Tibial artery (tissue), 4 donors: Measurements from ENCODE around the gene XRN2.
"Not testable (repeated sequence)": the region's sequence is repeated elsewhere in the genome, so short reads cannot be mapped to it uniquely, and the experiment has no call there.

Experiments
- DNase-seq, 2 donors: peaks; one replicate each; pipeline ENCODE4 v3.0.0-alpha.2; 2019
- H3K27ac ChIP-seq, 2 donors: fragments of 200-600 bp; sonication (generic) in 1 of 2; 1 replicate in 1 of 2; 2 replicates in 1 of 2; pipeline ENCODE4 v1.5.1; 2018 to 2019; ENCODE audit warnings: mild to moderate bottlenecking in 1 of 2
- H3K27me3 ChIP-seq, 2 donors: fragments of 200-600 bp; sonication (generic) in 1 of 2; one replicate each; pipeline versions ENCODE4 v1.5.1 to v1.6.0; 2016 to 2019
- H3K36me3 ChIP-seq, 3 donors: fragments of 200-600 bp; sonication (generic) in 2 of 3; one replicate each; pipeline ENCODE4 v1.5.1; 2016 to 2019; ENCODE audit warnings: mild to moderate bottlenecking in 2 of 3
- H3K4me1 ChIP-seq, 4 donors: fragments of 200-600 bp; sonication (generic) in 2 of 4; 1 replicate in 3 of 4; 2 replicates in 1 of 4; pipeline ENCODE4 v1.5.1; 2016 to 2019
- H3K4me3 ChIP-seq, 2 donors: fragments of 200-600 bp; sonication (generic) in 1 of 2; 1 replicate in 1 of 2; 2 replicates in 1 of 2; pipeline ENCODE4 v1.5.1; 2018 to 2019; ENCODE audit warnings: mild to moderate bottlenecking in 2 of 2
- H3K9me3 ChIP-seq, 3 donors: fragments of 200-600 bp; sonication (generic) in 1 of 3; one replicate each; pipeline ENCODE4 v1.5.1; 2016 to 2019
- intact Hi-C: fragments of 100-400 bp; cut with DNase I; formaldehyde crosslinking; loops from one replicate; pipeline ENCODE4 v1.15.0; 2023; ENCODE audit warnings: low total_unique reads
- TF ChIP-seq, protein P1 (sequence below), 2 experiments: fragments of 200-600 bp in 1 of 2; fragments of 450-650 bp in 1 of 2; IDR thresholded peaks; one replicate each; pipeline ENCODE4 v1.5.1; 2017 to 2019; ENCODE audit warnings: antibody characterized with exemption in 2 of 2, mild to moderate bottlenecking in 1 of 2, moderate library complexity in 1 of 2

The XRN2 gene

GRCh38 chr20:21396599-21397340 lies 93.6 kb downstream of the XRN2 start:
- peak overlapping the region in 1 of 2 donors; percentile 16 for H3K4me3 ChIP-seq
- no peak for DNase-seq
- H3K36me3 ChIP-seq = no peaks in the 10 kb centered on the region

GRCh38 chr20:21397341-21398108 lies 94.4 kb downstream of the XRN2 start, which contains the start of gene NKX2-4:
NKX2-4 (minus strand) TSS chr20:21397526; CDS start chr20:21397399, 127 bp downstream.
- H3K36me3 ChIP-seq = no peaks in the 10 kb centered on the region
- H3K9me3 ChIP-seq = no peaks in the 10 kb centered on the region
- peaks cover 0 to 21% (median 17%) of the 10 kb centered on the region in 4 donors for H3K4me1 ChIP-seq
- TF ChIP-seq, protein P1, sequence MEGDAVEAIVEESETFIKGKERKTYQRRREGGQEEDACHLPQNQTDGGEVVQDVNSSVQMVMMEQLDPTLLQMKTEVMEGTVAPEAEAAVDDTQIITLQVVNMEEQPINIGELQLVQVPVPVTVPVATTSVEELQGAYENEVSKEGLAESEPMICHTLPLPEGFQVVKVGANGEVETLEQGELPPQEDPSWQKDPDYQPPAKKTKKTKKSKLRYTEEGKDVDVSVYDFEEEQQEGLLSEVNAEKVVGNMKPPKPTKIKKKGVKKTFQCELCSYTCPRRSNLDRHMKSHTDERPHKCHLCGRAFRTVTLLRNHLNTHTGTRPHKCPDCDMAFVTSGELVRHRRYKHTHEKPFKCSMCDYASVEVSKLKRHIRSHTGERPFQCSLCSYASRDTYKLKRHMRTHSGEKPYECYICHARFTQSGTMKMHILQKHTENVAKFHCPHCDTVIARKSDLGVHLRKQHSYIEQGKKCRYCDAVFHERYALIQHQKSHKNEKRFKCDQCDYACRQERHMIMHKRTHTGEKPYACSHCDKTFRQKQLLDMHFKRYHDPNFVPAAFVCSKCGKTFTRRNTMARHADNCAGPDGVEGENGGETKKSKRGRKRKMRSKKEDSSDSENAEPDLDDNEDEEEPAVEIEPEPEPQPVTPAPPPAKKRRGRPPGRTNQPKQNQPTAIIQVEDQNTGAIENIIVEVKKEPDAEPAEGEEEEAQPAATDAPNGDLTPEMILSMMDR (IDR thresholded peaks at IDR 0.05) = no peak
- intact Hi-C loops = no loop called here
- peaks cover 0 to 84% of the 10 kb centered on the region in 2 donors for H3K27me3 ChIP-seq
- peak within 1 kb of the TSS in 1 of 2 donors; percentile 16 for H3K4me3 ChIP-seq
- no peak within 1 kb of the TSS for H3K27ac ChIP-seq
- DNase-seq = no peak

More at GRCh38 chr20:21396599-21397340, 93.6 kb downstream of the XRN2 start:
- H3K9me3 ChIP-seq = no peaks in the 10 kb centered on the region
- TF ChIP-seq, protein P1 (IDR thresholded peaks at IDR 0.05) = no peak
- H3K4me1 ChIP-seq = peaks cover 0 to 21% (median 17%) of the 10 kb centered on the region in 4 donors
- H3K27ac ChIP-seq = no peak overlapping the region
- peaks cover 0 to 89% of the 10 kb centered on the region in 2 donors for H3K27me3 ChIP-seq
- intact Hi-C loops = no loop called here

DNA sequence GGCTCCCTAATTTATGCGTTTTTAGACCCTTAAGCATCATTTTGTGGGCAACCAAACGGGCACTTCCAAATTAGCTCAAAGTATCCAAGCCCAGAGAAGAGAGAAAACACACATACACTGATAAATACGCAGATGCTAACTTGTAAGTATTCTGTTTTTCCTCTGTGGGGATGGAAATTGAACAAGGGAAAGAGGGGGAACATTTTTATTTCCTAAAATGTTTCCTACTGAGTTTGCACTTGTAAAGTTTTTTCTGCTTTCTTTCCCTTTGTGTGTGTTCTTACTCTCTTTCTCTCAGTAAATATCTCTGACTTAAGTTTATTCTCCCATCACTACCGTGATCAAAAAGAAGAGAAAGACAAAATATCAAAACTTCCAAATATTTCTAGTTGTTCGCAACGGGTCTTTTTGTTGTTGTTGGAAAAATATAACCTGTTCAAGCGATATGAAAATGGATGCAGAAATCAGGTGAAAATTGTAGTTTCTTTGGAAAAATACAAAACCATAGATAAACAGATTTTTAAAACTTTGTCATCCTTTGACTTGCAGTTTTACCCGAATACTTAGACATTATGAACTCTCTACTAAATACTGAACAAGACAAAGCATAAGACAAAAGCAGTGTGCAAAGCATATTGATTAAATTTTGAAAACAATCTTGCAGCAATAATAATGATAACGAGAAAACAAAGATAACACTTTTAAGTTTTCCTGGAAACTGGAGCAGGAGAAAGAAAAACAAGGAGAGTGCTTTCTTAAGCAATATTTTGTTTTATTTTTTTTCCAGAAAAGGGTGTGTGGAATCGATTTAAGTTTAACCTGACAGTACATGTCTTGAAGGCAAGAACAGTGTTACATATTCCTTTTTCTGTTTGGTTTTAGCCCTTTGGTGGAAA lies 95.2 kb downstream of the XRN2 start:
- no peak for DNase-seq
- intact Hi-C loops = no loop called here
- peaks cover 0 to 78% of the 10 kb centered on the region in 2 donors for H3K27me3 ChIP-seq

GRCh38 chr20:21399005-21399475 lies 95.9 kb downstream of the XRN2 start:
- intact Hi-C loops = no loop called here
- TF ChIP-seq, protein P1 (IDR thresholded peaks at IDR 0.05) = no peak
- Histone ChIP-seq H3K27me3 (peaks cover 0 to 74% of the 10 kb centered on the region in 2 donors), H3K4me1 (peaks cover 0 to 21% (median 17%) of the 10 kb centered on the region in 4 donors), H3K36me3 (no peaks in the 10 kb centered on the region), H3K4me3 (no peak overlapping the region), H3K27ac (no peak overlapping the region), H3K9me3 (no peaks in the 10 kb centered on the region)
- no peak for DNase-seq

More for the DNA sequence above, 95.2 kb downstream of the XRN2 start:
- no peaks in the 10 kb centered on the region for H3K36me3 ChIP-seq
- TF ChIP-seq, protein P1 (IDR thresholded peaks at IDR 0.05) = no peak
- H3K4me3 ChIP-seq = no peak overlapping the region
- no peak overlapping the region for H3K27ac ChIP-seq
- peaks cover 0 to 21% (median 17%) of the 10 kb centered on the region in 4 donors for H3K4me1 ChIP-seq
- H3K9me3 ChIP-seq = no peaks in the 10 kb centered on the region

DNA sequence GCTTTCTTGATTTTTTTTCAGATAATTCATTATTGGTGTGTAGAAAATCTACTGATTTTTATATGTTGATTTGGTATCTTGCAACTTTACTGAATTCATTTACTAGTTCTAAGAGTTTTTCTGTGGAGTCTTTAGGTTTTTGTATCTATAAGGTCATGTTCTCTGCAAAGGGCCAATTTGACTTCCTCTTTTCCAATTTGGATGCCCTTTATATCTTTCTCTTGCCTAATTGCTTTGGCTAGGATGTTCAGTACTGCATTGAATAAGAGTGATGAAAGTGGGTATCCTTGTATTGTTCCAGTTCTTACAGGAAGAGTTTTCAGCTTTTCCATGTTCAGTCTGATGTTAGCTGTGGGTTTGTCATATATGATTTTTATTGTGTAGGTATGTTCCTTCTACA lies 108.6 kb downstream of the XRN2 start:
- intact Hi-C loops = no loop called here

DNA sequence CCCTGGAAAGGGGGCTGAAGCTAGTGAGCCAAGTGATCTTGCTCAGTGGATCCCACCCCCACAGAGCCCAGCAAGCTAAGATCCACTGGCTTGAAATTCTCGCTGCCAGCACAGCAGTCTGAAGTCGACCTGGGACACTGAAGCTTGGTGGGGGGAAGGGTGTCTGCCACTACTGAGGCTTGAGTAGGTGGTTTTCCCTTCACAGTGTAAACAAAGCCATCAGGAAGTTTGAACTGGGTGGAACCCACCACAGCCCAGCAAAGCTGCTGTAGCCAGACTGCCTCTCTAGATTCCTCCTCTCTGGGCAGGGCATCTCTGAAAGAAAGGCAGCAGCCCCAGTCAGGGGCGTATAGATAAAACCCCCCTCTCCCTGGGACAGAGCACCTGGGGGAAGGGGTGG lies 110.9 kb downstream of the XRN2 start:
- H3K4me1 ChIP-seq, H3K36me3 ChIP-seq, H3K27me3 ChIP-seq, H3K9me3 ChIP-seq, intact Hi-C loops, H3K27ac ChIP-seq, H3K4me3 ChIP-seq, DNase-seq: not testable (repeated sequence)

More for the DNA sequence above, 108.6 kb downstream of the XRN2 start:
- no peaks in the 10 kb centered on the region for H3K9me3 ChIP-seq
- H3K27me3 ChIP-seq = peaks cover 0 to 13% of the 10 kb centered on the region in 2 donors
- no peak overlapping the region for H3K27ac ChIP-seq
- no peak for DNase-seq
- H3K36me3 ChIP-seq = no peaks in the 10 kb centered on the region
- no peak overlapping the region for H3K4me3 ChIP-seq
- H3K4me1 ChIP-seq = no peaks in the 10 kb centered on the region
- TF ChIP-seq, protein P1 (IDR thresholded peaks at IDR 0.05) = no peak

DNA sequence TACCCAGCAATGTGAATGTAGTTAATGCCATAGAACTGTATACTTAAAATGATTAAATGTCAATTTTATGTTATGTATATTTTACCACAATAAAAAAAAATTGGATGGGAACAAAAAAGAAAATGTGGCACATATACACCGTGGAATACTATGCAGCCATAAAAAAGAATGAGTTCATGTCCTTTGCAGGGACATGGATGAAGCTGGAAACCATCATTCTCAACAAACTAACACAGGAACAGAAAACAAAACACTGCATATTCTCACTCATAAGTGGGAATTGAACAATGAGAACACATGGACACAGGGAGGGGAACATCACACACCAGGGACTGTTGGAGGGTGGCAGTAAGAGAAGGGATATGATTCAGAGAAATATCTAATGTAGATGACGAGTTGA lies 116.0 kb downstream of the XRN2 start:
- H3K36me3 ChIP-seq, DNase-seq, H3K27ac ChIP-seq, H3K4me1 ChIP-seq, intact Hi-C loops, H3K4me3 ChIP-seq, H3K27me3 ChIP-seq: not testable (repeated sequence)
- peaks cover 0 to 30% (median 26%) of the 10 kb centered on the region in 3 donors for H3K9me3 ChIP-seq
